Body of pancreas (tissue), 4 donors: ENCODE measurements around the gene LRRC7. TPM values are rescaled to one million over a fixed set of nuclear protein-coding genes. Genes with fewer than 3 reads are reported as not detected.

Experiments
- ATAC-seq: fragments of 150-250 bp; one replicate; pipeline ENCODE4 v1.9.1; 2016
- DNase-seq, 4 donors: peaks; one replicate each; pipeline ENCODE4 v3.0.0-alpha.2; 2019
- H3K27ac ChIP-seq, 4 donors: fragments of 200-600 bp; sonication (generic); 1 replicate in 3 of 4; 2 replicates in 1 of 4; pipeline versions ENCODE4 v1.5.1 to v1.6.1; 2016 to 2019; ENCODE audit warnings: mild to moderate bottlenecking in 1 of 4, mixed read lengths in 1 of 4, moderate library complexity in 1 of 4
- H3K27me3 ChIP-seq, 2 donors: fragments of 200-600 bp; sonication (generic); one replicate each; pipeline ENCODE4 v1.6.0; 2016; ENCODE audit warnings: mild to moderate bottlenecking in 1 of 2
- H3K36me3 ChIP-seq, 2 donors: fragments of 200-600 bp; sonication (generic); replicated peaks in 1 of 2; 2 replicates each; pipeline ENCODE4 v1.5.1; 2016; ENCODE audit warnings: low read depth in 2 of 2; ENCODE audit not compliant: insufficient read depth in 1 of 2
- H3K4me1 ChIP-seq: fragments of 200-600 bp; sonication (generic); one replicate; pipeline ENCODE4 v1.6.0; 2016
- H3K4me3 ChIP-seq, 2 donors: fragments of 200-600 bp; sonication (generic); 1 replicate in 1 of 2; 2 replicates in 1 of 2; pipeline ENCODE4 v1.5.1; 2016 to 2019
- H3K9me3 ChIP-seq, 3 donors: fragments of 200-600 bp; sonication (generic); 1 replicate in 2 of 3; 2 replicates in 1 of 3; pipeline ENCODE4 v1.5.1; 2016
- POLR2A ChIP-seq, 3 donors: fragments of 450-650 bp; IDR thresholded peaks; one replicate each; pipeline ENCODE4 v1.6.1; 2016; ENCODE audit warnings: antibody characterized with exemption in 3 of 3, mild to moderate bottlenecking in 2 of 3
- WGBS, 2 donors: methylation state at CpG; one replicate each; pipeline ENCODE4 v1.1.5; 2017; 5-methylcytosine and 5-hydroxymethylcytosine counted together
- intact Hi-C: fragments of 100-400 bp; cut with DNase I; formaldehyde crosslinking; loops from one replicate; pipeline ENCODE4 v1.15.1; 2023
- total RNA-seq, 2 donors: library from RNA; depleted of rRNA; stranded (reverse); fragments of >200 nt; gene quantifications; one replicate each; pipeline ENCODE4 v1.1.0, GENCODE V29; 2016
- TF ChIP-seq, protein P1 (sequence below), 7 experiments: fragments of 450-650 bp in 4 of 7; fragments of 200-600 bp in 3 of 7; sonication (generic) in 3 of 7; IDR thresholded peaks; one replicate each; pipeline ENCODE4 v1.5.1; 2016 to 2019; ENCODE audit warnings: antibody characterized with exemption in 7 of 7

The LRRC7 gene
- total RNA-seq, 2 donors from 2014 or later: 1.3 to 2.6 TPM

DNA sequence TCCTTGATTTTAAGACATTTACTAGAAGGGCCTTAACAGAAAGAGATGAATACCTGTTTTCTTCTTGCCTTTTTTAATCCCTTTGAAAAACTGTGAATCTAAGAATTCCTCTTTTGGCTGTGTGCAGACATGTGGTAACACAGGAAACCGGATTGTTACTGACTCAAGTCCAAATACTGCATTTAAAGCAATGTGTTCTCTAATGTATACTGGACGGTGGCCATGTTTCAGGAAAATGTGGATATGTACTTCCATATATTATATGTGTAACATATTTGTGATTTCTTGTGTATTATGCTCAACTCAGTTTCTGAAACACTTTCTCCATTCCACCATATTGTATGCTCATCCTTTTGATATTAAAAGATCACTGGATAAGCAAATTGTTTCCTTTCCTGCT lies 185.1 kb downstream of the LRRC7 start:
- no peak for ATAC-seq
- WGBS, 2 donors: 57 to 73% methylated on average over 2 of the region's 2 CpGs

DNA sequence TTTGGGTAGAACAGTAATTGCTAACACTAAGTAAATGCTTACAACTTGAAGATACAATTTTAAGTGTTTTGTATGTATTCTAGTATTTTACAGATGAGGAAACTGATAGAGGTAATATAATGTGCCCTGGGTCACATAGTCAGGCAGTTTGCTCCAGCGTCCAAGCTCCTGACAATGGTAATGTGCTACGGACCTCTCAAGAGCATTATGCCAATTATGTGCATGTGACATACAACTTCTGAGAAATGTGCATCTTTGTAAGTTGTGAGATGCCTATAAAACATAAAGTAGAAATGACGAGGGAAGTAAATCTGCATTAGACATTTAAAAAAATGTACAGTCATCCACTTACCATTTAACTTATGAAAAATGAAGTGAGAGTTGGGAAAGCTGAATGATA lies 186.8 kb downstream of the LRRC7 start:
- DNase-seq (no peak), ATAC-seq (no peak)
- no peak overlapping the region for H3K4me3 ChIP-seq
- H3K27ac ChIP-seq: no peak overlapping the region
- H3K36me3 ChIP-seq: no peaks in the 10 kb centered on the region
- intact Hi-C loops: no loop called here
- H3K4me1 ChIP-seq: no peaks in the 10 kb centered on the region
- no peaks in the 10 kb centered on the region for H3K9me3 ChIP-seq
- no peak for TF ChIP-seq POLR2A (IDR thresholded peaks at IDR 0.05)
- TF ChIP-seq, protein P1, sequence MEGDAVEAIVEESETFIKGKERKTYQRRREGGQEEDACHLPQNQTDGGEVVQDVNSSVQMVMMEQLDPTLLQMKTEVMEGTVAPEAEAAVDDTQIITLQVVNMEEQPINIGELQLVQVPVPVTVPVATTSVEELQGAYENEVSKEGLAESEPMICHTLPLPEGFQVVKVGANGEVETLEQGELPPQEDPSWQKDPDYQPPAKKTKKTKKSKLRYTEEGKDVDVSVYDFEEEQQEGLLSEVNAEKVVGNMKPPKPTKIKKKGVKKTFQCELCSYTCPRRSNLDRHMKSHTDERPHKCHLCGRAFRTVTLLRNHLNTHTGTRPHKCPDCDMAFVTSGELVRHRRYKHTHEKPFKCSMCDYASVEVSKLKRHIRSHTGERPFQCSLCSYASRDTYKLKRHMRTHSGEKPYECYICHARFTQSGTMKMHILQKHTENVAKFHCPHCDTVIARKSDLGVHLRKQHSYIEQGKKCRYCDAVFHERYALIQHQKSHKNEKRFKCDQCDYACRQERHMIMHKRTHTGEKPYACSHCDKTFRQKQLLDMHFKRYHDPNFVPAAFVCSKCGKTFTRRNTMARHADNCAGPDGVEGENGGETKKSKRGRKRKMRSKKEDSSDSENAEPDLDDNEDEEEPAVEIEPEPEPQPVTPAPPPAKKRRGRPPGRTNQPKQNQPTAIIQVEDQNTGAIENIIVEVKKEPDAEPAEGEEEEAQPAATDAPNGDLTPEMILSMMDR (IDR thresholded peaks at IDR 0.05): no peak
- no peaks in the 10 kb centered on the region for H3K27me3 ChIP-seq
- WGBS, 2 donors: 68 to 78% methylated on average over 3 of the region's 3 CpGs

More for the DNA sequence above, 185.1 kb downstream of the LRRC7 start:
- Histone ChIP-seq H3K27ac (no peak overlapping the region), H3K36me3 (no peaks in the 10 kb centered on the region), H3K4me3 (no peak overlapping the region), H3K9me3 (no peaks in the 10 kb centered on the region), H3K27me3 (no peaks in the 10 kb centered on the region), H3K4me1 (no peaks in the 10 kb centered on the region)
- intact Hi-C loops: no loop called here
- TF ChIP-seq POLR2A (IDR thresholded peaks at IDR 0.05): no peak
- TF ChIP-seq, protein P1 (IDR thresholded peaks at IDR 0.05): no peak
- no peak for DNase-seq

DNA sequence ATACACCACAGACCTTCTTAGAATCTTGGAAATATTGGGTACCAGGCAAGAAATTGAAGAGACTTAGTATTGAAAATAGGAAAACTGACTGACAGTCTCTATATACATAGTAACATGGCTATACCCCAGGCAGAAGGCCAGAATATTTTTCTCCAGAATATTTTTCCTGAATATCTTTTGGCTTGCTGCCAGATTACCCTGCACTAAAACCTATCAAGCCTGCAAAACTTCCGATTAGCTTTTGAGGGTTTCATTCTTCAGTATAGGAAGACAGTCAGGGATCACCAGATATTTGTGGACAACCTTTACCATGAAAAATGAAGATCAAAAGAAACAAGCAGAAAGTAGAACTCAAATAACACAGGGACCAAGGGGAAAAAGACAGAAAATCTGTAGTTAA lies 187.9 kb downstream of the LRRC7 start:
- Histone ChIP-seq H3K27ac (no peak overlapping the region), H3K9me3 (no peaks in the 10 kb centered on the region), H3K27me3 (no peaks in the 10 kb centered on the region), H3K4me3 (no peak overlapping the region), H3K4me1 (no peaks in the 10 kb centered on the region), H3K36me3 (no peaks in the 10 kb centered on the region)
- TF ChIP-seq, protein P1 (IDR thresholded peaks at IDR 0.05): no peak
- TF ChIP-seq POLR2A (IDR thresholded peaks at IDR 0.05): no peak
- 30 to 31% methylated on average over 1 of the region's 1 CpG for WGBS, 2 donors
- intact Hi-C loops: no loop called here
- ATAC-seq: no peak
- DNase-seq: no peak

DNA sequence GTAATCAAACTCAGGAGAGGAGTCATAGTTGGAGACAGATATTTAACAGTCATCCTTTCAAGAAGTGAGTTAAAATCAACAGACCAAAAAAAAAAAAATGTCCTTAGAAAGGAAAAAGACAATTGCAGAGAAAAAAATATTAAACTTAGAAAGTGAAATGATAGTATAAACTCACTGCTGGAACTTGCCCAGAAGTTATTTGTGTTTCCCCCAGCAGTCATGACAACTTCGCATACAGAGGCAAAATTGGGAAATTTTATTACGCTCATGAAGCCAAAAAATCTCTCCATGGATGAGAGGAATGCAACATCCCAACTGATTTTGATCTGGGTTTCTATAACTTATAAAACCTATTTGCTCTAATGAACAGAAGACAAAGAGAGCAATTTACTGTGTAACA lies 198.2 kb downstream of the LRRC7 start:
- Histone ChIP-seq H3K9me3 (no peaks in the 10 kb centered on the region), H3K4me1 (no peaks in the 10 kb centered on the region), H3K27ac (no peak overlapping the region), H3K27me3 (no peaks in the 10 kb centered on the region), H3K4me3 (no peak overlapping the region), H3K36me3 (no peaks in the 10 kb centered on the region)
- 33 to 37% methylated on average over 2 of the region's 2 CpGs for WGBS, 2 donors
- ATAC-seq (no peak), DNase-seq (no peak)
- TF ChIP-seq, protein P1 (IDR thresholded peaks at IDR 0.05): no peak
- intact Hi-C loops: no loop called here

DNA sequence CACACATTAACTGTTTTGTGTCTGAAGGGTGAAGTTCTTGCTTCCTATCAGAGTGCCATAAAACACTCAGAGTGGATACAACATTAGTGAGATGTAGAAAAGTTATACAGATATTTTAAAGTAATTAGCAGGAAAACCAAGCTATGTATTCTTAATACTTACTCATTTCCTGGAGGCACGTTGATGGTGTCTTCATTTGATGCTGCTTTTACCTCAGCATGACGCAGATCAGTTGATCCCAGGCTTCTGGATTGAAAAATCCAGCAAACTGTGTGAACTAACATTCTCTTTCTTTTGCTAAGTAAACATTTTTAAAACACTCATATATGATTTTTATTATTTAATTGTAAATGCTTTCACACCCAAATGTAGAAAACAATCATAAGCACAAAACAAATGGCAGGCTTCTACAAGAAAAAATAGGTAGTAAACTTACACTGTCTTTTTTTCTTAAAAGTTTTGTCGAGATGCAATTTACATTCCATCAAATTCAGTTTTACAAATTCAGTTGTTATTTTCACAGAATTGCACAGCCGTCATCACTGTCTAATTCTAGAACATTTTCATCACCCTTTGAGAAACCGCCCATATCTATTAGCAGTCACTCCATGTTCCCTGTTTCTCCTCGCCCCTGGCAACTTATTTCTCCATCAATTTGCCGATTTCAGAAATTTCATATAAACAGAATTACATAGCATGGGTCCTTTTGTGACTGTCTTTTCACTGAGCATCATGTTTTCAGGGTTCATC lies 198.9 kb downstream of the LRRC7 start:
- DNase-seq (no peak), ATAC-seq (no peak)
- Histone ChIP-seq H3K27me3 (no peaks in the 10 kb centered on the region), H3K4me3 (no peak overlapping the region), H3K36me3 (no peaks in the 10 kb centered on the region), H3K4me1 (no peaks in the 10 kb centered on the region), H3K9me3 (no peaks in the 10 kb centered on the region), H3K27ac (no peak overlapping the region)
- intact Hi-C loops: no loop called here
- TF ChIP-seq, protein P1 (IDR thresholded peaks at IDR 0.05): no peak
- no peak for TF ChIP-seq POLR2A (IDR thresholded peaks at IDR 0.05)
- WGBS, 2 donors: 55 to 63% methylated on average over 7 of the region's 7 CpGs
